ENCODE data around the gene PDS5B.

DNA sequence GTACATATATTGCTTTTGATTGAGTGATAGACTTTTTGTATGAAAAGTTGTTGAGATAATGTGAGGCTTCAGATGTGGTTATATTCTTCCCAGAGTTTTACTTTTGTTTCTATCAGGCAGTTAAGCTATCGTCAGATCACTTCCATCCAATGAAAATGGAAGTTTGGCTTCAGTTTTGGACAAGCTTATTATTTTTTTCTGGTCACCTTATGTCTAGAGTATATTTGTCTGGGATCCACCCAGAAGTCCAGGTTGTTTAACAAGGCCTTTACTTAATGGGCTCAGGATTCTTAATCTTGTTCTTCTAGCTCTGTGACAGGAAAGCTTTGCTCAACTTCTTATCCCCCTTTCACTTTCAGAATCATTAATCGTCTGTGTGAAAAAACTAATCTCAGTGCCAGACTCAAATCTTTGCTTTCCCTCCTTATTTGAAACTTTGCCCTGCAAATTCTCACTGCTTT lies 150.9 kb downstream of the PDS5B start:
- TF ChIP-seq, protein P1, sequence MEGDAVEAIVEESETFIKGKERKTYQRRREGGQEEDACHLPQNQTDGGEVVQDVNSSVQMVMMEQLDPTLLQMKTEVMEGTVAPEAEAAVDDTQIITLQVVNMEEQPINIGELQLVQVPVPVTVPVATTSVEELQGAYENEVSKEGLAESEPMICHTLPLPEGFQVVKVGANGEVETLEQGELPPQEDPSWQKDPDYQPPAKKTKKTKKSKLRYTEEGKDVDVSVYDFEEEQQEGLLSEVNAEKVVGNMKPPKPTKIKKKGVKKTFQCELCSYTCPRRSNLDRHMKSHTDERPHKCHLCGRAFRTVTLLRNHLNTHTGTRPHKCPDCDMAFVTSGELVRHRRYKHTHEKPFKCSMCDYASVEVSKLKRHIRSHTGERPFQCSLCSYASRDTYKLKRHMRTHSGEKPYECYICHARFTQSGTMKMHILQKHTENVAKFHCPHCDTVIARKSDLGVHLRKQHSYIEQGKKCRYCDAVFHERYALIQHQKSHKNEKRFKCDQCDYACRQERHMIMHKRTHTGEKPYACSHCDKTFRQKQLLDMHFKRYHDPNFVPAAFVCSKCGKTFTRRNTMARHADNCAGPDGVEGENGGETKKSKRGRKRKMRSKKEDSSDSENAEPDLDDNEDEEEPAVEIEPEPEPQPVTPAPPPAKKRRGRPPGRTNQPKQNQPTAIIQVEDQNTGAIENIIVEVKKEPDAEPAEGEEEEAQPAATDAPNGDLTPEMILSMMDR (IDR thresholded peaks at IDR 0.05 in 8 of 11, conservative IDR thresholded peaks at IDR 0.05 in 3 of 11), result no peak
- TF ChIP-seq POLR2AphosphoS5 (IDR thresholded peaks at IDR 0.05), result no peak

Data from spleen (tissue), 7 donors.